Neural cell (in vitro differentiated cells): Measurements from ENCODE around the gene COL4A2. TPM values are rescaled to one million over a fixed set of nuclear protein-coding genes. Genes with fewer than 3 reads are reported as not detected.

Experiments
- H2AFZ ChIP-seq: fragments of 200-600, 300-800 bp; sonication (generic), shearing (Covaris generic); 2 replicates; pipeline ENCODE4 v1.6.0; 2014; ENCODE audit warnings: low read depth, mild to moderate bottlenecking, antibody characterized with exemption, low read length, moderate library complexity
- H3F3A ChIP-seq: fragments of 200-600 bp; shearing (Covaris generic); 2 replicates; pipeline ENCODE4 v1.6.1; 2016; ENCODE audit warnings: mild to moderate bottlenecking, moderate library complexity, mixed read lengths, antibody characterized with exemption, low read length; ENCODE audit not compliant: insufficient read depth, poor library complexity, severe bottlenecking
- H3K27ac ChIP-seq: fragments of 200-600, 300-800 bp; sonication (generic), shearing (Covaris generic); 2 replicates; pipeline ENCODE4 v1.5.1; 2014; ENCODE audit warnings: mild to moderate bottlenecking, low read length, moderate library complexity
- H3K27me3 ChIP-seq: fragments of 300-800, 200-600 bp; sonication (generic), shearing (Covaris generic); 2 replicates; pipeline ENCODE4 v1.6.0; 2014; ENCODE audit warnings: mild to moderate bottlenecking, low read depth, low read length, moderate library complexity; ENCODE audit not compliant: insufficient read depth
- H3K36me3 ChIP-seq: fragments of 300-800, 200-600 bp; sonication (generic), shearing (Covaris generic); 2 replicates; pipeline ENCODE4 v1.5.1; 2014; ENCODE audit warnings: mild to moderate bottlenecking, antibody characterized with exemption, low read length, moderate library complexity; ENCODE audit not compliant: insufficient read depth
- H3K4me2 ChIP-seq: fragments of 300-800, 200-600 bp; sonication (generic), shearing (Covaris generic); 2 replicates; pipeline ENCODE4 v1.6.0; 2014; ENCODE audit warnings: mild to moderate bottlenecking, low read length
- H3K4me3 ChIP-seq: fragments of 300-800, 200-600 bp; sonication (generic), shearing (Covaris generic); 2 replicates; pipeline ENCODE4 v1.5.1; 2014; ENCODE audit warnings: mild to moderate bottlenecking, low read length, moderate library complexity
- H3K79me2 ChIP-seq: fragments of 200-600 bp; shearing (Covaris generic); replicated peaks from 2 replicates; pipeline ENCODE4 v1.6.0; 2014; ENCODE audit warnings: mild to moderate bottlenecking, low read length, moderate library complexity; ENCODE audit not compliant: insufficient read depth
- H3K9ac ChIP-seq: fragments of 300-800, 200-600 bp; sonication (generic), shearing (Covaris generic); 2 replicates; pipeline ENCODE4 v1.6.1; 2016; ENCODE audit warnings: mild to moderate bottlenecking, low read length, mixed read lengths
- H3K9me2 ChIP-seq: fragments of 200-600 bp; shearing (Covaris generic); 2 replicates; pipeline ENCODE4 v1.6.1; 2016; ENCODE audit warnings: mild to moderate bottlenecking, low read length, mixed read lengths; ENCODE audit not compliant: insufficient read depth
- H3K9me3 ChIP-seq: fragments of 200-600, 300-800 bp; sonication (generic), shearing (Covaris generic); 2 replicates; pipeline ENCODE4 v1.6.1; 2016; ENCODE audit warnings: mild to moderate bottlenecking, mixed run types, low read length, moderate library complexity, mixed read lengths
- H4K20me1 ChIP-seq: fragments of 200-600 bp; shearing (Covaris generic); 2 replicates; pipeline ENCODE4 v1.6.1; 2016; ENCODE audit warnings: mild to moderate bottlenecking, mixed run types; ENCODE audit not compliant: insufficient read depth
- CTCF ChIP-seq: fragments of 450-650 bp; IDR thresholded peaks from 2 replicates; pipeline ENCODE4 v1.5.1; 2014; ENCODE audit warnings: antibody characterized with exemption, mild to moderate bottlenecking, moderate library complexity; ENCODE audit not compliant: poor library complexity, severe bottlenecking
- EP300 ChIP-seq: fragments of 450-650 bp; conservative IDR thresholded peaks from 2 replicates; pipeline ENCODE4 v1.6.1; 2014; ENCODE audit warnings: antibody characterized with exemption, mild to moderate bottlenecking, moderate library complexity; ENCODE audit not compliant: poor library complexity, severe bottlenecking
- EZH2 ChIP-seq: fragments of 200-600, 300-800 bp; shearing (Covaris generic), sonication (generic); IDR thresholded peaks from 2 replicates; pipeline ENCODE4 v1.6.1; 2014; ENCODE audit warnings: antibody characterized with exemption, low read length, borderline replicate concordance, mild to moderate bottlenecking; ENCODE audit not compliant: insufficient read depth, poor library complexity, severe bottlenecking
- MXI1 ChIP-seq: fragments of 450-650 bp; conservative IDR thresholded peaks from 2 replicates; pipeline ENCODE4 v1.6.1; 2014; ENCODE audit warnings: antibody characterized with exemption, mild to moderate bottlenecking; ENCODE audit not compliant: poor library complexity, severe bottlenecking
- POLR2AphosphoS5 ChIP-seq: IDR thresholded peaks from 2 replicates; pipeline ENCODE4 v1.6.1; 2012
- RAD21 ChIP-seq: fragments of 450-650 bp; conservative IDR thresholded peaks from 2 replicates; pipeline ENCODE4 v1.6.1; 2014; ENCODE audit warnings: antibody characterized with exemption, mild to moderate bottlenecking, moderate library complexity
- REST ChIP-seq: IDR thresholded peaks from 2 replicates; pipeline ENCODE4 v1.6.1; 2012; ENCODE audit warnings: borderline replicate concordance
- SMC3 ChIP-seq: fragments of 450-650 bp; conservative IDR thresholded peaks from 2 replicates; pipeline ENCODE4 v1.6.1; 2014; ENCODE audit warnings: antibody characterized with exemption, mild to moderate bottlenecking, moderate library complexity; ENCODE audit not compliant: poor library complexity
- TAF1 ChIP-seq: IDR thresholded peaks from 2 replicates; pipeline ENCODE4 v1.6.1; 2012; ENCODE audit warnings: low read depth
- polyA plus RNA-seq: library from polyadenylated mRNA; depleted of rRNA; stranded (reverse); fragments of >200 nt; gene quantifications from 2 replicates; pipeline ENCODE4 v1.2.3, GENCODE V29; 2014

The COL4A2 gene
- polyA plus RNA-seq, 1 donor from 2014 or later: 30.8 TPM

GRCh38 chr13:110349239-110349638 is 42.2 kb downstream of the COL4A2 start:
- Histone ChIP-seq H3K79me2 (no peaks in the 10 kb centered on the region), H3K36me3 (no peaks in the 10 kb centered on the region), H3K4me2 (no peak overlapping the region), H3K4me3 (no peak overlapping the region), H3K9me2 (no peaks in the 10 kb centered on the region), H3F3A (no peaks in the 10 kb centered on the region), H3K9ac (no peak overlapping the region), H4K20me1 (no peaks in the 10 kb centered on the region), H2AFZ (no peak overlapping the region), H3K9me3 (no peaks in the 10 kb centered on the region), H3K27me3 (no peaks in the 10 kb centered on the region), H3K27ac (no peak overlapping the region)
- no peak for TF ChIP-seq CTCF
- TF ChIP-seq RAD21: no peak
- no peak for TF ChIP-seq EP300
- no peak for TF ChIP-seq SMC3

DNA sequence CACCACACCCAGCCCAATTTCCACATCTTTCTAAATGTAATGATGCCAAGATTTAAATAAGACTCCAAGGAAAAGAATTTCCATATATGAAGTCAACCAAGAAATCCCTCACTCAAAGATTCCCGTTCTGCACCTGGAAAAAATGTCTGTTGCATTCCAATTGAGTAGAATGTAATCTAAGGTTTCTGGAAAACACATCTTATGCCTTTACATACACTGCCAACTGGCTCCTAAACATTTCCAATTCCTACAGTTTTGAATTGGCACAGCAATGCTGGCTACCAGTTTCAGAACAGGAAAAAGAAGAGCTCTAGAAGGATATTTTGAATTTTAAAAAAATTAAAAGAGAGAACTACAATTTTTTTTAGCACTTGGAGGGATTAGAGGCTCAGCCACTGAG is 43.0 kb downstream of the COL4A2 start:
- H3K27me3 ChIP-seq: no peaks in the 10 kb centered on the region
- no peak overlapping the region for H3K4me3 ChIP-seq
- H4K20me1 ChIP-seq: no peaks in the 10 kb centered on the region
- no peaks in the 10 kb centered on the region for H3K9me3 ChIP-seq
- H3K79me2 ChIP-seq: no peaks in the 10 kb centered on the region
- TF ChIP-seq EZH2 (no peak), TAF1 (no peak), POLR2AphosphoS5 (no peak), RAD21 (no peak), REST (no peak), CTCF (no peak), MXI1 (no peak), EP300 (no peak), SMC3 (no peak)
- H3K4me2 ChIP-seq: no peak overlapping the region
- H3K27ac ChIP-seq: no peak overlapping the region
- H3K36me3 ChIP-seq: no peaks in the 10 kb centered on the region
- H3F3A ChIP-seq: no peaks in the 10 kb centered on the region
- no peak overlapping the region for H2AFZ ChIP-seq
- no peak overlapping the region for H3K9ac ChIP-seq
- no peaks in the 10 kb centered on the region for H3K9me2 ChIP-seq
